ENCODE measurements around the gene ZNF557. TPM values are rescaled to one million over a fixed set of nuclear protein-coding genes. Genes with fewer than 3 reads are reported as not detected.

ZNF557 gene
- 2.3 to 2.9 TPM (median 2.8 TPM) in 5 replicates for total RNA-seq (2022; extraction: Qiagen RNA extraction)

DNA sequence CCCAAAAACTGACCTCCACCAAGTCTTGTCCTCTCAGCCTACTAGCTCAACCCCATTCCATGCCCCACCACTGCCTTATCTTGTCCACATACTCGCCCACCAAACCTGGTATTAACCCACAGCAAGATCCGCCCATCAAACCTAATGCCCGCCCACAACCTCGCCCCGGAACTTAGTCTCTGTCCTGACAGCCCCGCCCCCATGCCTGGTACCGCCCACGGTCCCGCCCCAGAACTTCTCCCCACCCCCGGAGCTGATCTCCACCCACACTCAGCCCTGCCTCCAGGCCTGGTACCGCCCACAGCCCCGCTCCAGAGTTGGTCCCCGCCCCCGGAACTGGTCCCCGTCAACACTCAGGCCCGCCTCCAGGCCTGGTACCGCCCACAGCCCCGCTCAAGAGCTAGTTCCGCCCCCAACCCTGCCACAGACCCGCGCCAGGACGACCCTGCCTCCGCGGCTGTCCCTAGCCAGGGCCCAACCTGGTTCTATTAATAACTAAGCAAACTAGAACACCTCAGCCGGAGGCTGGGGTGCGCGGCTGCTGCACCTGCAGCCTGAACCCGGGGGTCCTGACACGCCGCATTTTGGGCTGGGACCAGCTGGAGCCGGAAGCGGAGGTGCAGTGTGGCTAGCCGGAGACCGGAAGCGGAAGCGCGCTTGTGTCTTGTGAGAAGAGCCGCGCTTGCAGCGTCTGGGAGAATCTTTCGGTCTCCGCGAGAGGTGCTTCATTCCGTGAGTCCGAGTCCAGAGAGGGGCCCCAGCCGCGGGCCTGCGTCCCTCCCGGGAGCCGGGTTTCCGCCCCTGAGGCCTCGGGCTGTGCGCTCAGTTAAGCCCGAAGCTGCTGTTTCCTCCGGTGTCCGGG is at the start of gene ZNF557:
Gene ZNF557, plus strand, starts transcription at position 662 of the 862 bp plus-strand sequence. CDS start 5,372 bp downstream, outside the sequence.

DNA sequence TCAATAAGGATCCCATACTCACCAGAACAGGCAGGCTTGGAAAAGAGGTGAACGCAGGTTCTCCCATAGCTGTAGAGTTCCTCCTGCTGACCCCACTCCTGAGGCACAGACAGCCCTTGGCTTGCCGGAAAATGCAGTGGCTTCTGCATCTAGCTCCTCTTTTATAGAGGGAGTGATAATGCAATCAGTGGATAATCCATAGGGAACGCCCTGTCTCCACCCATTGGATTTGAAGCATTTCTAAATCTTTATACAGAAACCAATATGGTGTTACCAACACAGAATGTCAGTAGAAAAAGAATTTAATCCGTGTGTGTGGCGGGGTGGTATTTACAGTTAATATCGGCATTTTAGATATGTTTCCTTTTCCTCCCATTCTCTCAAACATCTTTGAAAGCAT is 48.2 kb upstream of the ZNF557 start, which contains the start of gene MBD3L2B:
Gene MBD3L2B, minus strand, starts transcription at position 101 of the 400 bp plus-strand sequence. Its CDS starts 34 bp downstream, at position 67.

DNA sequence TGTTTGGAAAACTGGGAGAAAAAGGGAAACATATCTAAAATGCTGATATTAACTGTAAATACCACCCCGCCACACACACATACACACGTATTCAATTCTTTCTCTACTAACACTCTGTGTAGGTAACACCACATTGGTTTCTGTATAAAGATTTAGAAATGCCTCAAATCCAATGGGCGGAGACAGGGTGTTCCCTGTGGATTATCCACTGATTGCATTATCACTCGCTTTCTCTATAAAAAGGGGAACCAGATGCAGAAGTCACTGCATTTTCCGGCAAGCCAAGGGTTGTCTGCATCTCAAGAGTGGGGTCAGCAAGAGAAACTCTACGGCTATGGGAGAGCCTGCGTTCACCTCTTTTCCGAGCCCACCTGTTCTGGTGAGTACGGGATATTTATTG is 39.2 kb upstream of the ZNF557 start, which contains the start of gene MBD3L5:
Gene MBD3L5, plus strand, starts transcription at position 301 of the 400 bp plus-strand sequence. Its CDS starts 34 bp downstream, at position 335.

DNA sequence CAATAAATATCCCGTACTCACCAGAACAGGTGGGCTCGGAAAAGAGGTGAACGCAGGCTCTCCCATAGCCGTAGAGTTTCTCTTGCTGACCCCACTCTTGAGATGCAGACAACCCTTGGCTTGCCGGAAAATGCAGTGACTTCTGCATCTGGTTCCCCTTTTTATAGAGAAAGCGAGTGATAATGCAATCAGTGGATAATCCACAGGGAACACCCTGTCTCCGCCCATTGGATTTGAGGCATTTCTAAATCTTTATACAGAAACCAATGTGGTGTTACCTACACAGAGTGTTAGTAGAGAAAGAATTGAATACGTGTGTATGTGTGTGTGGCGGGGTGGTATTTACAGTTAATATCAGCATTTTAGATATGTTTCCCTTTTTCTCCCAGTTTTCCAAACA is 29.4 kb upstream of the ZNF557 start, which contains the start of gene MBD3L4:
Gene MBD3L4, minus strand, starts transcription at position 101 of the 400 bp plus-strand sequence. Its CDS starts 35 bp downstream, at position 66.

GRCh38 chr19:7049021-7049420 is 20.5 kb upstream of the ZNF557 start, which contains the start of gene MBD3L2:
Gene MBD3L2 (plus strand): TSS chr19:7049321. CDS start chr19:7049374, 53 bp downstream.

DNA sequence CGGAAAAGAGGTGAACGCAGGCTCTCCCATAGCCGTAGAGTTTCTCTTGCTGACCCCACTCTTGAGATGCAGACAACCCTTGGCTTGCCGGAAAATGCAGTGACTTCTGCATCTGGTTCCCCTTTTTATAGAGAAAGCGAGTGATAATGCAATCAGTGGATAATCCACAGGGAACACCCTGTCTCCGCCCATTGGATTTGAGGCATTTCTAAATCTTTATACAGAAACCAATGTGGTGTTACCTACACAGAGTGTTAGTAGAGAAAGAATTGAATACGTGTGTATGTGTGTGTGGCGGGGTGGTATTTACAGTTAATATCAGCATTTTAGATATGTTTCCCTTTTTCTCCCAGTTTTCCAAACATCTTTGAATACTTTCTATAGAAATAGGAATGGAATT is 10.9 kb upstream of the ZNF557 start, which contains the start of gene MBD3L3:
Gene MBD3L3, minus strand, starts transcription at position 101 of the 400 bp plus-strand sequence. Its CDS starts 71 bp downstream, at position 30.

Other genes with a start within 250 kb of the ZNF557 start
- 4.1 to 5.5 TPM (median 4.7 TPM) in 5 replicates for gene ADGRE1, start 182.1 kb upstream of the ZNF557 start, total RNA-seq (2022; extraction: Qiagen RNA extraction)
- gene MBD3L2B, start 48.3 kb upstream of the ZNF557 start, total RNA-seq (2022; extraction: Qiagen RNA extraction), result not detected in 5 replicates
- gene MBD3L5, start 39.1 kb upstream of the ZNF557 start, total RNA-seq (2022; extraction: Qiagen RNA extraction), result not detected in 5 replicates
- gene MBD3L4, start 29.5 kb upstream of the ZNF557 start, total RNA-seq (2022; extraction: Qiagen RNA extraction), result not detected in 5 replicates
- not detected in 5 replicates for gene MBD3L2, start 20.4 kb upstream of the ZNF557 start, total RNA-seq (2022; extraction: Qiagen RNA extraction)
- gene MBD3L3, start 11.0 kb upstream of the ZNF557 start, total RNA-seq (2022; extraction: Qiagen RNA extraction), result 0.12 TPM in 1 of 5 replicates, not detected in the others
- 2.4 to 3.8 TPM (median 3.3 TPM) in 5 replicates for gene INSR, start 224.7 kb downstream of the ZNF557 start, total RNA-seq (2022; extraction: Qiagen RNA extraction)

All from A549 treated with Hydrocortisone at 1 μM for 4 hours (cell line).